Measurements from ENCODE around the gene BARHL1. TPM values are rescaled to one million over a fixed set of nuclear protein-coding genes. Genes with fewer than 3 reads are reported as not detected.

The BARHL1 gene
- polyA plus RNA-seq, 1 donor (not counting 4 experiments of a cell fraction or from before 2014, with no cell fraction given) = not detected

GRCh38 chr9:132632413-132633129, 50.2 kb downstream of the BARHL1 start:
- Histone ChIP-seq H3K9me1 (ENCODE audit: control insufficient read depth, extremely low read depth, insufficient read depth, low read length) (peaks cover 3% of the 10 kb centered on the region), H3K79me2 (ENCODE audit: control insufficient read depth, insufficient read depth, low read length) (no peaks in the 10 kb centered on the region), H3K4me1 (ENCODE audit: control insufficient read depth, extremely low read depth, insufficient read depth, low read length) (peaks cover 30% of the 10 kb centered on the region), H2AFZ (ENCODE audit: control insufficient read depth, low read length) (no peak overlapping the region), H3K4me2 (ENCODE audit: control insufficient read depth, extremely low read depth, insufficient read depth, low read depth, low read length) (peak overlapping the region; percentile 74), H3K36me3 (ENCODE audit: control insufficient read depth in 2 of 2, extremely low read depth in 1 of 2, insufficient read depth in 2 of 2, low read length in 2 of 2) (peaks cover 22 to 36% of the 10 kb centered on the region in 2 experiments), H3K27me3 (ENCODE audit: control insufficient read depth, extremely low read depth, insufficient read depth, low read length) (no peaks in the 10 kb centered on the region), H3K27ac (ENCODE audit: control insufficient read depth, insufficient read depth, low read length) (no peak overlapping the region), H4K20me1 (ENCODE audit: control insufficient read depth, extremely low read depth, insufficient read depth, low read length) (no peaks in the 10 kb centered on the region), H3K9ac (ENCODE audit: control insufficient read depth, extremely low read depth, insufficient read depth, low read length) (no peak overlapping the region), H3K9me3 (ENCODE audit: control insufficient read depth, low read depth, low read length) (no peaks in the 10 kb centered on the region), H3K4me3 (ENCODE audit: control insufficient read depth in 2 of 3, extremely low read depth in 1 of 3, insufficient read depth in 2 of 3, low read depth in 1 of 3, low read length in 3 of 3) (no peak overlapping the region)
- dilution Hi-C loops (cut with MboI; ENCODE audit: extremely low pct_ligation_motif_present, low sequenced_read_pairs) = no loop called here
- no peak for TF ChIP-seq EZH2 (IDR thresholded peaks at IDR 0.05; ENCODE audit: low read length)
- TF ChIP-seq CTCF (optimal IDR thresholded peaks at IDR 0.05 in 1 of 3, IDR thresholded peaks at IDR 0.05 in 1 of 3, conservative IDR thresholded peaks at IDR 0.05 in 1 of 3; ENCODE audit: extremely low read depth in 1 of 3, insufficient read depth in 2 of 3, low read length in 3 of 3) = no peak
- FAIRE-seq (no peak), DNase-seq (ENCODE audit: low read depth, low spot score) (no peak)

- Histone ChIP-seq H3K9ac (ENCODE audit: control insufficient read depth, extremely low read depth, insufficient read depth, low read length) (no peak overlapping the region), H3K4me1 (ENCODE audit: control insufficient read depth, extremely low read depth, insufficient read depth, low read length) (peaks cover 30% of the 10 kb centered on the region), H3K79me2 (ENCODE audit: control insufficient read depth, insufficient read depth, low read length) (no peaks in the 10 kb centered on the region), H3K36me3 (ENCODE audit: control insufficient read depth in 2 of 2, extremely low read depth in 1 of 2, insufficient read depth in 2 of 2, low read length in 2 of 2) (peaks cover 17 to 29% of the 10 kb centered on the region in 2 experiments), H4K20me1 (ENCODE audit: control insufficient read depth, extremely low read depth, insufficient read depth, low read length) (no peaks in the 10 kb centered on the region), H3K9me3 (ENCODE audit: control insufficient read depth, low read depth, low read length) (no peaks in the 10 kb centered on the region), H3K27ac (ENCODE audit: control insufficient read depth, insufficient read depth, low read length) (no peak overlapping the region), H3K27me3 (ENCODE audit: control insufficient read depth, extremely low read depth, insufficient read depth, low read length) (no peaks in the 10 kb centered on the region), H3K4me3 (ENCODE audit: control insufficient read depth in 2 of 3, extremely low read depth in 1 of 3, insufficient read depth in 2 of 3, low read depth in 1 of 3, low read length in 3 of 3) (no peak overlapping the region), H3K9me1 (ENCODE audit: control insufficient read depth, extremely low read depth, insufficient read depth, low read length) (peaks cover 3% of the 10 kb centered on the region), H3K4me2 (ENCODE audit: control insufficient read depth, extremely low read depth, insufficient read depth, low read depth, low read length) (no peak overlapping the region), H2AFZ (ENCODE audit: control insufficient read depth, low read length) (no peak overlapping the region)
- no peak for TF ChIP-seq EZH2 (IDR thresholded peaks at IDR 0.05; ENCODE audit: low read length)
- TF ChIP-seq CTCF (optimal IDR thresholded peaks at IDR 0.05 in 1 of 3, IDR thresholded peaks at IDR 0.05 in 1 of 3, conservative IDR thresholded peaks at IDR 0.05 in 1 of 3; ENCODE audit: extremely low read depth in 1 of 3, insufficient read depth in 2 of 3, low read length in 3 of 3) = no peak
- no peak for DNase-seq (ENCODE audit: low read depth, low spot score)
- no peak for FAIRE-seq
- dilution Hi-C loops (cut with MboI; ENCODE audit: extremely low pct_ligation_motif_present, low sequenced_read_pairs) = no loop called here
Observed at GRCh38 chr9:132634327-132634726, 51.9 kb downstream of the BARHL1 start.
